GM21515 (cell line): ENCODE results near the gene CHN2.
"Not testable (repeated sequence)": the region's sequence is repeated elsewhere in the genome, so short reads cannot be mapped to it uniquely, and the experiment has no call there.

Experiments
- ATAC-seq: cut with Tn5 transposase; IDR thresholded peaks from one replicate; pipeline ENCODE4 v1.9.1; 2021; ENCODE audit not compliant: unreplicated experiment

The CHN2 gene

DNA sequence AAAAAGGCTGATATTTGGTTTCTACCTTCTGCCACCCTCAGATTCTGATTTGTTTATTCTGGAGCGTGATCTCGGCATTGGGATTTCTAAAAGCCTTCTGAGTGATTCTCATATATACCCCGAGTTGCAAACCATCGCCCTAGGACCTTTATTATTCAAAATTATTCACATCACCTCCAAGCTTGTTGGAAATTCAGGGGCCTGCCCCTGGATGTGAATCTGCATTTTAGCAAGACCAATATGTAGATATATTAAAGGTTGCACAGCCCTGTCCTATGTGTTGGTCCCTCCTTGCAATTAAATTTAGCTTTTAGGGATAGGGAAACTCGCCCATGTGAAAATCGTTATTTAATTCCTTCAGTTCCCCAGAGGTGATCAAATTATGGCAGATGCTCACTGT is 9.0 kb upstream of the CHN2 start:
- ATAC-seq: no peak

DNA sequence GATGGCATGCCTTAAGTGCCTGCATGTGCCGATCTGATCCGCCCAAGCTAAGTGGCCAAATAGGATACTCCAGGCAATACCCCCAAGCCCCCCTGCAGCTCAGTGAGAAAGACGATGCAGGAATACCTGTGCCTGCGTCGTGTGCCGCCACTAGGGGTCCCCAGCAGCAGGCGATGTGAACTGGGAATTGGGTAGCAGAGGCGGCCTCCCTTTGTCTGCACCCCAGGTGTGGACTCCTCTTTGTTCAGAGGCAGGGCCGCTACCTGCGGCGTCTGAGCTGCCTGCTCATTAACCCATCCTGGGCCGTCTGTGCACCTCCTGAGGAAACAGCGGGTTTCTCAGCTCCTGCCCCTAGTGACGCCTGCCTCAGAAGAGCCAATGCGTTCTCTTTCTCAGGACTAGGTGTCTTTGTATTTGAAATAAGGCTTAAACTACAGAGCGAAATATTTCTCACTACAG is 4.8 kb upstream of the CHN2 start:
- ATAC-seq: no peak

DNA sequence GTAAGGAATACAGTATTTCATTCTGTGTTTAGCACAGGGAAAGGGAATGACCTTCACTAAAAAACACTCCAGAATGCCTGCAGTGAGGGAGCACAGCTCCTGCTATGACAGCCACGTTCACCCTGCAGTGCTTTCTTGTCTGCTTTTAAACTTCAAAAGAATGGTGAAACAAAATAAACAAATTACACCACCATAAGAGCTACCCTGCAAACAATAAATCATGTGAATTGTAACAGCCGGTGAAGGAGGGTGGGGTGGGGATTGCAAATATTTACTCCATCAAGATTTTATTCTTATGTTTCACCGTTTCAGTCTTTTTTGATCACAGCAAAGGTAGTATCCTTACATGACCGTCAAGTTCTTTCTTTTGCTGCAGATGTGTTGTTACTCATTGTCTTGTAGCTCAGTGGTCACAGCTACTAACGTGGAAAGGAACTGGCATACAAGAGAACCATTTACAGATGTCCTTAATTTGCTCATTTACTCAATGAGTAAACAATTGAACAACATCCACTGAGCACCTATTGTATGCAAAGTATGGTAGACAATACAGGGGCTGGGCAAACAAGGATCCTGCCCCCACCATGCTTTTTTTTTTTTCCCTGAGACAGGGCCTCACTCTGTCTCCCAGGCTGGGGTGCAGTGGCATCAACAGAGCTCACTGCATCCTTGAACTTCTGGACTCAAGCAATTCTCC is 4.1 kb upstream of the CHN2 start:
- ATAC-seq: no peak

DNA sequence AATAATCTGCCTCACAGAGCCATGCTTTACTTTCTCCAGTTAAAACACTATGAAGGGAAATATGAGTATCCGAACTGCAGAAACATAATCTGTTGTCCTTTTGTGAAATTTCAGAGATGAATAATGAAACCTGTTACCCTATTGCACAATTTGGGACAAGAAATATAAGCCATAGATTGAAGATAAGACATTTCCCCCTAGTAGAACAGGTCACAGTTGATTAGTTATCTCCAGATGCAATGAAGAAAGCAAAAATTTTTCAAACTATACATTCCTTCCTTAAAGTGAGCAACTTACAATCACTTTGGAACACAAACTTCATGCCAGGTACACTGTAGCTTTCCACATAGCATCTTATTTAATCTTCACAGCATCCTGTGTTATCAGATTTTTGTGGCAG is 2.3 kb upstream of the CHN2 start:
- no peak for ATAC-seq

DNA sequence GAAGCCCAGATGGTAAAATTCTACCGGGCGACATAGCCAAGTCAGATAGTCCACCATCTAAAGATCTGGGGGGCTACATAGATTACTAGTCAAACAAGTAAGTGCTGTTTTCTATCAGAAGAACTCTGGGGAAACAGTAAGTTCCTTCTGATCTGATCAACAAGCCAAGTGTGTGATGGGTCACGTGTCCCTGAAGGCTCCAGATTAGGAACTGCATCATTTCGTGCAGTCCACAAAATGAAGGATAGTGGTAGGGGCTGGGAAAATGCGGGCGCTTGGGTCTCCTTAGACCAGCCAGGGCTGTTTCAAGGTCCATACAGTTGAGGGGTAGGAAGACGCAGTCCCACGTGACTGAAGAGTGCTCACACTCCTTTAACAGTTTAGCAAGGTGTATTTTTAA is 1.8 kb upstream of the CHN2 start:
- ATAC-seq: no peak

DNA sequence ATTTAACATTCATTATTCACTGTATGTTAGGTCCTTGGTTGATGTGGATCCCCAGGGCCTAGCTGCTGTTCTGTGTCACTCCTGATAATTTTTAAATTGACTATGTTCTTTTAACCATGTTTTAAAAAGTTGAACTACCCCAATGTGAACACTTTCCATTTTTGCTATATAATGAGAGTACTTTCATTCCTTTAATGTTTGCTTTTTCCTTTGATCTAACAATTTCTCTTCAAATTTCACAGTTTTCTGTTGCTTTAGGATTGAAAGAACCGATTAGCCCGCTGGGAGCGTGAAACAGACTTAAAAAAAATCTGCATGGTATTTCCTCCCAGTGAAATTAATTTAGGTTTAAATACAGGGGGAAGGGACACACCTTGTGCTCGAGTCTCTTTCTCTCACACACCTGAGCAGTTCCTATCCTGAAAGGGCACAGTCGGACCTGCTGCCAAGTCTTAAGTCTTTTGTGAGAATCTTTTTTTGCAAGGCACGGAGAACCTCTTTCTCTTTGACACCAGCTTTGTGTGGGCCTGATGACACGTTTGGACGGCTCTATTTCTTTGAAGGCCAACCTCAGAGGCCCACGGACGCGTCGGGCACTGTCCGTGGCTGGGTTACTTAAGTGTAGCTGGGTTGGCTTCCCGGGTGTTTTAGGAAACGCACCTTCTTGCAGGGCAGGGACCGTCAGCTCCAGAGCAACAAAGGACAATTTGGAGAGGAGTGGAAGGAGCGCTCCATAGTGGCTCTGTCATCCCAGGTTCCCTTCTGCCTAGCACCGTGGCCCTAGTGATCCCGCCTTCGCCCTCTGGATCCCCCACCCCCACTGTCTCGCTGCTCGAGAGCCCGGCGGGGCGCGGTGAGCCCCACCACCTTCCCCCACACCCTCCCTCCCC is 1.0 kb upstream of the CHN2 start:
- no peak for ATAC-seq

DNA sequence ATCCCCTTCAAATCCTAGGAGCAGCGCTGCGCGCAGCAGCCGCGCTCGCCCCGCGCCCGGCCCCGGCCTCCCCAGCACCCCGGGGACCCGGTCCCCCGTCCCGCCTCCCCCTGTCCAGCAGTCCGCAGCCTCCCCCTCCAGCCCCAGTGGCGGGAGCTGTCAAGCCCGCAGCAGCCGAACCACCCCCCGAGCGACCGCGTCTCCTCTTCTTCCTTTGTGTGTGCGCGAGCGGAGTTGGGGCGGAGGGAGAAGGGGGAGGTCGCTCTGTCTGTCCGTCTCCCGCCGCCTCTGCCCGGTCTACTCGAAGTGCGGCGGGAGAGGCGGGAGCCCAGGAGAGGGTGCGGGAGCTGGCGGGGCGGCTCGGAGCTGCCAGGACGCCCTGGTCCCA is 375 bp upstream of the CHN2 start:
- ATAC-seq: no peak

DNA sequence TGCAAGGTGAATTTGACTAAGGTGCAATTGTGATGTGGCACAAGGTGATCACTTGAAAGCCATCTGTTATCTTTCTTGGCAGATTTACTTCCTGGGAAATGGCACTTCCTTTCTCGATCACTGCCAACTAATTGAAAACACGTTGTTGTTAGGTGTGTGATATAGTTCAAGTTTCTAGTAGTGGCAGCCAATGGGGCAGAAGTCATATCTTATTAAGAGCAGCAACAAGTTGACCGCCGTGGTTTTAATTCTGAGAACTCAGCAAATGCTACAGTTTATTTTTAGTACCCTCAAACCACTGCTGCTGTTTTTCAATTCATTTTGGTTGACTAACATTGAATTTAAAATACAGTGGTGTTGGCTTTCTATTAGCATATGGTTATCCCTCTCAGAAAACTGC is 1.6 kb downstream of the CHN2 start:
- no peak for ATAC-seq

DNA sequence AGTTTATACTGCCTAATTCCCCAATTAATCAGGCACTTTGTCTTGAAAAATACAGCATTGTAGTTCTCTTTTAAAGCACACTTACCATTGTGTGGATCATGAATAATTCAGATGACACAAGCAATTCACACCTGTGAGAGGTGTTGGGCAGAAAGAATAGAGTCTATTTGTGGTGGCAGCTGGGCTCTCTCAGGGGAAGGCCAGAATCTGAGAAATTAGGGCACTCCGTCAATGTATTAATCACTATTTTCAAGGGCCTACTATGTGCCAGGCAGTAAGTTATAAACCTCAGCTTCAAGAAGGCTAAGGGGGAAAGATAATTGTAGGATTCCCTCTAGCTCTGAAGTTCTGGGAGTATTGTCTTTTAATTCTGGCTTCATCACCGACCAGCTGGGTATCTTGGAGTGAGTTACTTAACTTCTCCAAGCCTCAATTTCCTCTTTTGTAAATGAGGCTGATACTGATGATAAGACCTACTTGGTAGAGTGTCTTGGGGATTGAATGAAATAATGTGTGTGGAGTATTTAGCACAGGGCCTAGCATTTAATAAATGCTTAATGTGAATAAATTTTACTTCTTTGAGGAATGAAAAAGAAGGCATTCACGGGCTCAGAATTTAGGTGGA is 2.5 kb downstream of the CHN2 start:
- no peak for ATAC-seq

DNA sequence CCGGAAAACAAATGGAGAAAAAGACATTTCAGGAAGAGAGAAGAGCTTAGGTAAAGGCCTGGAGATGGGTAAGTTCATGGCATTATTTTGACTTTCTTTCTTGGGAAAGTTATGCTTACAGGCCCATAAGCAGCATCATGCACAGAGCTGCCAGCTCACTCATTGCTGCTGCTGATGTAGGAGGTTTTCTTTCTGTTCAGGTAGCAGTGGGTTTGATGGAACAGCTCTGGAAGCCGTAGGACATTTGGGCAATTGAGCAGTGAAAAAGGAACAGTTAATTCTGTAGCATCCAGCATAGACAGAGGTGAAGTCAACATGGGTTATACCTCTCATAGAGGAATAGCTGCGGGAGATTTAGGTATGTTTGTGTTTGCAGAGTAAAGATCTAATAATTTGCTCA is 3.3 kb downstream of the CHN2 start:
- ATAC-seq: no peak

DNA sequence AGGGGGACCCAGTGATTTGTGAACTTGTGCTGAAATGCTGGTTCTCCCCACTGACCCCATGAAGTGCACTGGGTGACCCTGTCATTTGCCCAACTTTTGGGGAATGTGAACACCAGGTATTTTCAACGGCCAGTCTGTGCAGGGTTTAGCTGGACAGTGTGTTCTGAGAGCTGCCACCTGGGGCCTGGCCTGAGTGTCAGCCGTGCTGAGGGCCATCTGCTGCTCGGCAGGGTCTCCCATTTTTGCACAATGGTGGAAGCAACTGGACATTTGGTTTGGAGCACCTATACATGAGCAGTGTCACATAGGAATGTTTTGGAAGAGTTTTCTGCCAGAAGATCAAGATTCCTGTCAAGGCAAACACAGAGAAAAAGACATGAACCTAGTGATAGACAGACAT is 5.2 kb downstream of the CHN2 start:
- ATAC-seq: no peak

DNA sequence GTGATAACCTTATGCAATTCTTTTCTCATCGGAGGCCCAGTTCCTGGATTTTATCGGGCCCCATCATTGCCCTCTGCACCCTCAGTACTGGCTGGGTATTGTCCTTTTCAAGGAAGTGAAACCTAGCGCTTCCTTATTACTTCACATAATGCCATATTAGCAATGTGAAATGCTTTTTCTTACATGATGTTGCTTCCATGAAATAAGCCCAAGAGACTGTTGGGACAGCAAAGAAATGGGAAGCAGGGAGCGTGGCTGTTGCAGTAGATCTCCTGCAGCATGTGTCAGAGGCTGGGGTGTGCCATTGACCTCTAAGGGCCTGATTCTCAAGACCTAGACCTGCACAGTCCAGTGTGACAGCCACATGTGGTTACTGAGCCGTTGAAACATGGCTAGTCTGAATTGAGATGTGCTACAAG is 8.1 kb downstream of the CHN2 start:
- no peak for ATAC-seq

DNA sequence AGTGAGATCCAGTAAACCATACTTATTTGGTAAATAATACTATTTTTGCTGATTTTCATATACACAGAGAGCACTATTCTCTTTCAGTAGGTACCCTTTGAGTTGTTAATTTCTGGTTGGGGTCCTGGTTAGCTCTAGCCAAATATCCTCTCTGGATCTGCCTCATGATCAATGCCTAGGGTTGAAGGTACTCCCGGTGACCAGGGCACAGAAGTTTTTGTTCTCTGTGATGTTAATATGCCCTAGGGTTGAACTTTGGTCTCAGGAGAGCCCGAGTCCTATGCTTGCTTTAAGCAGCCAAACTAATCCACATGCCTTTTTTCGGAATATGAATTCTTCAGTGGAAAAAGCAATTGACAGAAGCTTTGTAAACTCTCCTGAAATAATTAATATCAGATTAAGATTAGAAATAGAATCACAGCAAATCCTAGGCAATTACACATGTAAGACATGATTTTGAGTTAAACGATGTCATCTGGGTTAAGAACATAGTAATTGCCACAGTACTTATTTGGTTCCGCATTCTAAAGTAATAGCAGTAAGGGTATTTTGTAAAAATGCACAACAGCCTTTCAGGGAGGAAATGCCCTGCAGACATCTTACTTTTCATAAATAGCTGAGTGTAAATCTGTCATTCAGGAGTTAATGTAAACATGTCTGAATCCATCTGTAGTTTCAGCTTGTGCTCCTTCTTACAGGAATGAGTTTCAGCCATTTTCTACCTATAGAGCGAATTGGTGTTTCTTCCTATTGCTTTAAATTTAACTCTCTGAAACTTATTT is 10.1 kb downstream of the CHN2 start:
- ATAC-seq: no peak

DNA sequence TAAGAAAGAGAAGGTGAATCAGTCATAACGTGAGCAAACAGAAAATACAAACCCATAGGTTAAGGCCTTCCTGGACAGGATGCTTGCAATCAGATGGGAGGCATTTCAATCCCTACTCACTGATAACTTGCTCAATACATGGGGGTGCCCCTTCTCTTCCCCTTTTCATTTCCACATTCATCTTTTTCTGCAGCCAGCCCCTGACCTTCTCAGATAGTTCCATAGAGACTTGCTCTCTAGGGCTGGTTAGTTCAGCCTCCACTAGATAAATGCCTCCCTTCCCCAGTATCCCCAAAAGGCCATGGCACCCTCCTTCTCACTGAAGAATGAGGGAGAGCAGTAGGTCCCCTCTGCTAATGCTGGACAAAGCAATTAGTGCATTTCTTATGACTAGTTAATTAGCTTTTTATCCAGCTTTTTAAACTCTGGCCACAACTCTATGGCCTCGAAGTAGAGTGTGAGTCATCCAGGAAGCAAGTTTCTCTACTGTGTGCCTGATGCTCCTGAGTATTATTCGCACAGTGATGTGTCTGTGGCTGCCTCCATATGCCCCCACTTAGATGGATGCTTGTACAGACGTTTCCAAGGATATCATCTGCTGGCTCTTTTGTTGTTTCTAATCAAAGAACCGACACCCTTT is 12.7 kb downstream of the CHN2 start:
- ATAC-seq: no peak

DNA sequence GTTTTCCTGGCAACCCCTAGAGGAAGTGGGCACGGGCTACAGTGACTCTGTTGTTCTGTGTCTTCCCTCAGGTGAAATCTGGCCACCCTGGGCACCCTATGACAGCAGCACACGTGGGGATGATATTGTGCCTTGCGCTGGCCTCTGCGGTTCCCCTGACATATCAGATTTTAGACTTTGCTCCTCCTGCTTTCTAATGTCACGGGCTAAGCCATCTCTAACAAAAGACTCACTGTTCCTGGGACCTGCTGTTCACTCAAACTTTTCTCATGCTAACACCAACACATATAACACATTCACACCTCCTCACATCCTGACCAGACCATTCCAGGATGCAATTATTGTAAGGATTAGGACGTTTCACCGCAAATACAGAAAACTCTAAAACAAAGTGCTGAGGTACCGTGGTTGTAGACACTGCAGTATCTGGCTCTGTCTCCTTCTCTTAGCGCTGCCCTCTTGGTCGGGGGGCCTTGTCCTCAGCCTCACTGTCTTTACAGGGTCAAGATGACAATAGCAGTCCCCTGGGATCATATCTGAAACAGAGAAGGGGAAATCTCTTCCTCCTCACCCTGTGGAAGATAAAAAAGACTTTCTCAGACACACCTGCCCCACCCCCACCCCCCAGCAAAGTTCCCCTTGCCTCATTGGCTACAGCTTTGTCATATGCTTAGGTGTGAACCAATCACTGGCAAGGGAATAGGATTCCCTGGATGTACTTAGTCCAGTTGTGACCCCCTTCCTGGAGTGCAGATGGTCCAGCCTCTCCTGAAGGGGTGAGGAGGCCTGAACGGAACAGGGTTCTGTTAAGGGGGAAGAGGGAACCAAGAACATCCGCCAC is 14.1 kb downstream of the CHN2 start:
- ATAC-seq: no peak

DNA sequence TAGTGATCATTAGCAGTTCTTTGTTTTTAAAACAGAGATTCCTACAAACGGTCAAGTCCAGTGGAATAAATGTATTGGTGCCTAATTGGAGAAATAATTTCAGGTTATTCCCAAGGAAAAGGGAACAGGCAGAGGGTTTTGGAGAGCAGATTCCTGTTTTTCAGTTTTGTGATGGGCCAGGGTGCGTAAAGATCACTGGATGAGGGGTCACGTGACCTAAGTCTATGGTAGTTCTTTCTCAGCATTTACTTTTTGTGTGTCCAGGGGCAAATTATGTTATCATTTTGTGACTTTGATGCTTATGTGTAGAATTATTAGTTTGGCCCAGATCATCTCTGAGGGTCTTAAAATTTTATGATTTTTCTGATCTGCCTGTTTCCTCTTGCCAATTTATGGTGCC is 15.2 kb downstream of the CHN2 start:
- ATAC-seq: no peak

DNA sequence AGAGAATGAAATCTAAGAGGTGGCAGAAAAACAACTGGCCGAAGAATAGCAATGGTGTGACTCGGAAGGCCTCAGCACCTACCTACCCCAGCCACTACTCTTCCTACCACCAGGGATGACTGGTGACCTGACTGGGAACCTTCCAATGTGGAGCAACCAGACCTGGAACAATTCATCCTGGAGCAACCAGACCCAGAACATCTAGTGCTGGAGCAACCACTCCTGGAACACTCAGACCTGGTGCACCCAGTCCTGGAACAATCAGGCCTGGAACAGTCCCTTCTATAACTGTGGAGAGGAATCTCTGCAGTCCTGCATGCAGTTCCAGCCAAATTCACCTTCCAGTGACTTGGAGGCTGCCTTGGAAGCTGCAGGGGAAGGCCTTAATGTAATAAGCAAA is 18.2 kb downstream of the CHN2 start:
- ATAC-seq: not testable (repeated sequence)

DNA sequence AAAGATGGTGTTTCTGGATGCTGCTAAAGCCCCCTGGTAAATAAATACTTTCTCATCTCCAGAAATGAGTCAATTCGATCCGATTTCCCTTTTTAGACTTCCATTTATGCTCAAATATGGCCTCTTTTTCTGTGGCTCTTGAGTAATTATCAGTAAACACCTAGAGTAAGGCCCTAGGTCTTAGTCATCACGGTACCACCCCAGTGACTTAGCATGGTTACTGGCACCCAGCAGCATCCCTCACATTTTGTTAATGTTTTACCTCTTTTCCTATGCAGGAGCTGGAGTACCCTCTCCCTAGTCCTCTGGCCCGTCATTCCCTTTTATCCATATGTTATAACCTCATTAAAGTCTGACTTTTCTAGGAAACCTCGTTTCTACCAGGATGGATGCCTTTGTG is 19.5 kb downstream of the CHN2 start:
- no peak for ATAC-seq

DNA sequence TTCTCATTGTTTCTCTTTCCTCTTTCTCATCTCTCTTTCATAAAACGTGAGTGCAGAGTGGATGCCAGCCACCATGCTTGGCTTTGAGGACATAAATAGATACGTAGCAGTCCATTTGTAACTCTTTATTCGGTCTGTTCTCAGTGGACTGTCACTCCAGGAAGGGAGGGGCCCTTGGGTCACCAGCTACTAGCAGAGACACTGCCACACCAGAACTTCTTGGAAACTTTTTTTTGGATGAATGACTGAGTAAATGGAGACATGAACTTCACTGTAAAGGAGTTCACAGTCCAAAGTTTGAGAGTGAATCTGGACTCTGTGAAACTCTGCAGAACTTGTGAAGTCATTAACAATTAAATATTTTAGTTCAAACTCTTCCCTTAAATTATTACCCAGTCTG is 20.2 kb downstream of the CHN2 start:
- ATAC-seq: no peak

DNA sequence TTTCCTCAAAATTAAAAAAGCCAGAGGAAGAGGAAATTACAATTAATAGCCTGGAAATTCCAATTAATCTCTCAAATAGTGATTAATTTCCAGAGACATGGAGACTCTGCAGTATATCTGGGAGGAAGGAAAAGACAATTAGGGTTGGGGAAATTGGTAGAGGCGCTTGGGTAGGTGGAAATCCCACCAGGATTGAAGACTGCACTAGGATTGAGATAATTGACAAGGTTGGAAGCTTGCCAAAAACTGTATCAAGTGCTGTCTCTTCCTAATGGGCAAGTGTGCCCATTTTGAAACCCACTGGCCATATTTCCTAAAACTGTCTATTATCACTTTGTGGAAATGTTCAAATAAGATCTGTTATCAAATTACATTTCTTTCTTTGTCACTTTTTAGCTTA is 21.6 kb downstream of the CHN2 start:
- ATAC-seq: no peak
